RWPE1 (cell line): ENCODE results near the gene APOC3.

Source experiments
- CTCF ChIA-PET: fragments of 350-600 bp; sonication (Branson Sonifier 250); formaldehyde crosslinking; extraction: SDS; loops from one replicate; lab custom pipeline; 2021; lab: Yijun Ruan, JAX
- POLR2A ChIA-PET: fragments of 400-600 bp; formaldehyde crosslinking; extraction: SDS; loops from one replicate; lab custom pipeline; 2020; ENCODE audit warnings: antibody characterized with exemption; ENCODE audit not compliant: low non-redundant PET; lab: Yijun Ruan, JAX
- DNase-seq: peaks from one replicate; pipeline ENCODE4 v3.0.0; 2012; ENCODE audit warnings: low spot score
- H3K27ac ChIP-seq: fragments of 450-650 bp; 2 replicates; pipeline ENCODE4 v1.5.1; 2017
- CTCF ChIP-seq: fragments of 450-650 bp; conservative IDR thresholded peaks from 2 replicates; pipeline ENCODE4 v1.5.1; 2017; ENCODE audit warnings: low read depth, mild to moderate bottlenecking

The APOC3 gene

GRCh38 chr11:116788534-116788933 lies 41.2 kb upstream of the APOC3 start:
- ChIA-PET POLR2A (interaction anchor here (0.6 kb wide), 1 partner anchor 317 kb away, joined by 3 read pairs; no protein-coding TSS in a partner anchor), CTCF (interaction anchor here (1.2 to 1.4 kb wide), 2 partner anchors 47 to 92 kb away, joined by 5 read pairs; no protein-coding TSS in a partner anchor)
- no peak for DNase-seq
- peak overlapping the region; percentile 58 for H3K27ac ChIP-seq
- no peak for TF ChIP-seq CTCF

GRCh38 chr11:116788975-116789374 lies 40.7 kb upstream of the APOC3 start:
- peak overlapping the region; percentile 58; the same call in 1 of the 2 replicates for H3K27ac ChIP-seq
- POLR2A ChIA-PET, result no interaction called here
- DNase-seq, result no peak
- CTCF ChIA-PET, result interaction anchor here (1.4 kb wide), 1 partner anchor 47 kb away, joined by 5 read pairs; no protein-coding TSS in a partner anchor
- no peak for TF ChIP-seq CTCF

- TF ChIP-seq CTCF, result no peak
- DNase-seq, result no peak
- no peak overlapping the region for H3K27ac ChIP-seq
- ChIA-PET POLR2A (interaction anchor here (0.6 kb wide), 1 partner anchor 15 kb away, joined by 6 read pairs; no protein-coding TSS in a partner anchor), CTCF (interaction anchor here (0.5 to 2.2 kb wide), 4 partner anchors 46 to 373 kb away, joined by 3 to 8 read pairs (median 5); no protein-coding TSS in a partner anchor)
Measured at GRCh38 chr11:116790167-116791001, 39.3 kb upstream of the APOC3 start.

- no peak overlapping the region for H3K27ac ChIP-seq
Measured at GRCh38 chr11:116791002-116791812, 38.5 kb upstream of the APOC3 start.

GRCh38 chr11:116791813-116792143 lies 37.9 kb upstream of the APOC3 start, which contains the start of gene APOA5:
APOA5 (minus strand) TSS chr11:116791879; CDS start chr11:116791860, 19 bp downstream.
- no peak within 1 kb of the TSS for H3K27ac ChIP-seq
- DNase-seq, result no peak
- ChIA-PET POLR2A (no interaction called here), CTCF (interaction anchor here (0.7 to 2.2 kb wide), 2 partner anchors 44 to 407 kb away, joined by 3 to 8 read pairs; no protein-coding TSS in a partner anchor)
- no peak for TF ChIP-seq CTCF

More at GRCh38 chr11:116791002-116791812, 38.5 kb upstream of the APOC3 start:
- POLR2A ChIA-PET, result no interaction called here
- peak; percentile 40 for DNase-seq
- CTCF ChIA-PET, result interaction anchor here (0.7 to 2.2 kb wide), 4 partner anchors 45 to 408 kb away, joined by 3 to 8 read pairs (median 5); no protein-coding TSS in a partner anchor
- peak; percentile 50; the same call in 1 of the 2 replicates for TF ChIP-seq CTCF
